ENCODE measurements around the gene ZBTB7C. TPM values are rescaled to one million over a fixed set of nuclear protein-coding genes. Genes with fewer than 3 reads are reported as not detected.
A peak's percentile ranks its signal among the peaks of the same experiment; 100 is the strongest.

ZBTB7C gene
- polyA plus RNA-seq, 1 of the 3 experiments (the other 2 are of a cell fraction) = 0.05 TPM

- ChIA-PET POLR2A (no interaction called here), CTCF (interaction anchor here (1.1 to 1.6 kb wide), 2 partner anchors 9 to 305 kb away, joined by 3 to 6 read pairs; no protein-coding TSS in a partner anchor)
- Histone ChIP-seq H3K27ac (ENCODE audit: low read depth in 2 of 2, low read length in 1 of 2) (peak overlapping the region in 1 of 2 experiments; percentile 47; a peak in 1 of 4 replicates), H3K79me2 (ENCODE audit: insufficient read depth) (no peaks in the 10 kb centered on the region), H3K9ac (no peak overlapping the region), H3K4me3 (ENCODE audit: low read depth in 2 of 2, low read length in 1 of 2) (no peak overlapping the region), H3K9me3 (no peaks in the 10 kb centered on the region), H3K9me2 (no peaks in the 10 kb centered on the region), H2AFZ (ENCODE audit: low read depth) (no peak overlapping the region), H3F3A (replicated peaks; ENCODE audit: insufficient read depth) (no peaks in the 10 kb centered on the region), H3K27me3 (ENCODE audit: insufficient read depth) (peaks cover 6% of the 10 kb centered on the region; the same call in 1 of the 2 replicates), H3K4me1 (ENCODE audit: control insufficient read depth in 1 of 2, insufficient read depth in 2 of 2, low read depth in 1 of 2, low read length in 1 of 2) (peaks cover 0 to 17% of the 10 kb centered on the region in 2 experiments; a peak in 1 of 4 replicates), H4K20me1 (ENCODE audit: insufficient read depth) (no peaks in the 10 kb centered on the region), H3K36me3 (replicated peaks in 1 of 2; ENCODE audit: control insufficient read depth in 1 of 2, insufficient read depth in 2 of 2, low read length in 1 of 2) (no peaks in the 10 kb centered on the region), H3K4me2 (no peak overlapping the region)
- WGBS (ENCODE audit: low lambda C conversion rate) = 65% methylated on average over 4 of the region's 4 CpGs
- TF ChIP-seq CHD2 (IDR thresholded peaks at IDR 0.05; ENCODE audit: low read length, partially characterized antibody) (no peak), FOSL2 (IDR thresholded peaks at IDR 0.05; ENCODE audit: borderline replicate concordance, low read depth) (no peak), MEF2A (IDR thresholded peaks at IDR 0.05; ENCODE audit: borderline replicate concordance, low read depth) (no peak), ELF1 (IDR thresholded peaks at IDR 0.05) (no peak), RCOR1 (IDR thresholded peaks at IDR 0.05; ENCODE audit: low read length) (no peak)
- no peak for DNase-seq
Observed at GRCh38 chr18:48335829-48336228, 73.4 kb downstream of the ZBTB7C start.

- Histone ChIP-seq H2AFZ (ENCODE audit: low read depth) (no peak overlapping the region), H3F3A (replicated peaks; ENCODE audit: insufficient read depth) (no peaks in the 10 kb centered on the region), H3K4me1 (ENCODE audit: control insufficient read depth in 1 of 2, insufficient read depth in 2 of 2, low read depth in 1 of 2, low read length in 1 of 2) (peaks cover 6 to 10% of the 10 kb centered on the region in 2 experiments; a peak in 2 of 4 replicates), H3K4me3 (ENCODE audit: low read depth in 2 of 2, low read length in 1 of 2) (no peak overlapping the region), H3K4me2 (no peak overlapping the region), H3K36me3 (replicated peaks in 1 of 2; ENCODE audit: control insufficient read depth in 1 of 2, insufficient read depth in 2 of 2, low read length in 1 of 2) (no peaks in the 10 kb centered on the region), H3K79me2 (ENCODE audit: insufficient read depth) (no peaks in the 10 kb centered on the region), H4K20me1 (ENCODE audit: insufficient read depth) (no peaks in the 10 kb centered on the region), H3K9ac (no peak overlapping the region), H3K9me2 (no peaks in the 10 kb centered on the region), H3K9me3 (no peaks in the 10 kb centered on the region), H3K27ac (ENCODE audit: low read depth in 2 of 2, low read length in 1 of 2) (no peak overlapping the region), H3K27me3 (ENCODE audit: insufficient read depth) (peaks cover 6% of the 10 kb centered on the region; the same call in 1 of the 2 replicates)
- ChIA-PET CTCF (interaction anchor here (1.2 kb wide), 1 partner anchor 22 kb away, joined by 3 read pairs; no protein-coding TSS in a partner anchor), POLR2A (no interaction called here)
- TF ChIP-seq YY1 (IDR thresholded peaks at IDR 0.05; ENCODE audit: low read depth) (no peak), IRF3 (IDR thresholded peaks at IDR 0.05; ENCODE audit: low read depth, low read length) (no peak), NFIC (IDR thresholded peaks at IDR 0.05; ENCODE audit: borderline replicate concordance) (no peak), PBX3 (IDR thresholded peaks at IDR 0.05) (no peak), POLR2AphosphoS5 (IDR thresholded peaks at IDR 0.05; ENCODE audit: low read depth, low read length) (no peak), ELF1 (IDR thresholded peaks at IDR 0.05) (no peak), MAX (IDR thresholded peaks at IDR 0.05; ENCODE audit: low read depth) (no peak), MEF2A (IDR thresholded peaks at IDR 0.05; ENCODE audit: borderline replicate concordance, low read depth) (no peak), SIN3A (IDR thresholded peaks at IDR 0.05; ENCODE audit: borderline replicate concordance, low read depth, low read length) (no peak), EZH2phosphoT487 (IDR thresholded peaks at IDR 0.05; ENCODE audit: borderline replicate concordance, low read depth) (no peak), MXI1 (IDR thresholded peaks at IDR 0.05; ENCODE audit: low read depth, low read length) (no peak), USF1 (IDR thresholded peaks at IDR 0.05; ENCODE audit: borderline replicate concordance, low read depth) (no peak), SMC3 (IDR thresholded peaks at IDR 0.05; ENCODE audit: low read depth, low read length) (no peak), FOXJ3 (CRISPR knock-in tag; IDR thresholded peaks at IDR 0.05) (no peak), TCF12 (IDR thresholded peaks at IDR 0.05) (no peak), EP300 (IDR thresholded peaks at IDR 0.05; ENCODE audit: borderline replicate concordance in 1 of 2, low read depth in 1 of 2, low read length in 1 of 2) (no peak), JUND (IDR thresholded peaks at IDR 0.05) (no peak), CHD2 (IDR thresholded peaks at IDR 0.05; ENCODE audit: low read length, partially characterized antibody) (no peak), GABPA (IDR thresholded peaks at IDR 0.05; ENCODE audit: low read depth) (no peak), FOSL2 (IDR thresholded peaks at IDR 0.05; ENCODE audit: borderline replicate concordance, low read depth) (no peak)
- DNase-seq = no peak
- WGBS (ENCODE audit: low lambda C conversion rate) = 75% methylated on average over 1 of the region's 3 CpGs
Observed at GRCh38 chr18:48334845-48335244, 74.3 kb downstream of the ZBTB7C start.

Measured in SK-N-SH (cell line).